ENCODE results near the gene MEFV. TPM values are rescaled to one million over a fixed set of nuclear protein-coding genes. Genes with fewer than 3 reads are reported as not detected.

Gene MEFV
- total and polyA plus RNA-seq, 2 of the 13 experiments (the other 11 are each of a cell fraction or from before 2014, with no cell fraction given): 0.22 TPM; not detected in 1

- peak; percentile 83 for TF ChIP-seq ZNF263 (CRISPR knock-in tag; IDR thresholded peaks at IDR 0.05)
- no peak for TF ChIP-seq KLF15 (CRISPR knock-in tag; IDR thresholded peaks at IDR 0.05; ENCODE audit: borderline replicate concordance)
- peak; percentile 33; the same call in 1 of the 2 replicates for TF ChIP-seq ZBTB33 (CRISPR knock-in tag; IDR thresholded peaks at IDR 0.05)
- 72% methylated on average over 18 of the region's 20 CpGs for WGBS (ENCODE audit: low lambda C conversion rate)
- no TSS peak for BruUV-seq (replicated peaks)
- no peak for FAIRE-seq
- Histone ChIP-seq H3K9ac (ENCODE audit: insufficient read depth, low read depth, low read length) (no peak overlapping the region), H3K27me3 (ENCODE audit: control insufficient read depth in 1 of 2, insufficient read depth in 2 of 2, low read length in 2 of 2) (no peaks in the 10 kb centered on the region), H3K4me3 (replicated peaks in 1 of 3; ENCODE audit: insufficient read depth in 1 of 3, low read depth in 2 of 3, low read length in 3 of 3) (no peak overlapping the region), H2AFZ (ENCODE audit: low read length) (no peak overlapping the region), H3K4me1 (ENCODE audit: insufficient read depth, low read length) (peaks cover 57% of the 10 kb centered on the region), H3K79me2 (ENCODE audit: insufficient read depth, low read length) (no peaks in the 10 kb centered on the region), H4K20me1 (ENCODE audit: insufficient read depth, low read length) (no peaks in the 10 kb centered on the region), H3K36me3 (replicated peaks in 1 of 2; ENCODE audit: control insufficient read depth in 1 of 2, insufficient read depth in 2 of 2, low read length in 2 of 2) (no peaks in the 10 kb centered on the region), H3K4me2 (ENCODE audit: low read depth, low read length) (peak overlapping the region; percentile 34), H3K9me3 (ENCODE audit: low read length) (no peaks in the 10 kb centered on the region), H3K27ac (ENCODE audit: extremely low read length, insufficient read depth, low read length) (no peak overlapping the region)
- intact Hi-C loops (cut with micrococcal nuclease; ENCODE audit: unreplicated experiment): loop anchor here (5.0 kb wide), 1 partner anchor 68 kb away; no protein-coding TSS in a partner anchor
- CTCF ChIA-PET (ENCODE audit: low intra/inter-chr PET ratio, low total read pairs): no interaction called here
- DNase-seq (ENCODE audit: low spot score): no peak
- in situ Hi-C loops (cut with HindIII; ENCODE audit: extremely low pct_ligation_motif_present, low pct_unique_long_range_greater_than_20kb): no loop called here
- POLR2A ChIA-PET: interaction anchor here (0.7 kb wide), 1 partner anchor 13 kb away, joined by 4 read pairs; no protein-coding TSS in a partner anchor
- ATAC-seq: no peak
These were observed 61.6 kb downstream of the MEFV start for GRCh38 chr16:3194792-3195191.

GRCh38 chr16:3193221-3194212, 62.9 kb downstream of the MEFV start:
- Histone ChIP-seq H3K36me3 (replicated peaks in 1 of 2; ENCODE audit: control insufficient read depth in 1 of 2, insufficient read depth in 2 of 2, low read length in 2 of 2) (no peaks in the 10 kb centered on the region), H3K9me3 (ENCODE audit: low read length) (no peaks in the 10 kb centered on the region), H3K9ac (ENCODE audit: insufficient read depth, low read depth, low read length) (no peak overlapping the region), H3K79me2 (ENCODE audit: insufficient read depth, low read length) (no peaks in the 10 kb centered on the region), H3K27me3 (ENCODE audit: control insufficient read depth in 1 of 2, insufficient read depth in 2 of 2, low read length in 2 of 2) (no peaks in the 10 kb centered on the region), H2AFZ (ENCODE audit: low read length) (no peak overlapping the region), H3K4me1 (ENCODE audit: insufficient read depth, low read length) (peaks cover 54% of the 10 kb centered on the region), H3K27ac (ENCODE audit: extremely low read length, insufficient read depth, low read length) (no peak overlapping the region), H4K20me1 (ENCODE audit: insufficient read depth, low read length) (no peaks in the 10 kb centered on the region), H3K4me2 (ENCODE audit: low read depth, low read length) (no peak overlapping the region), H3K4me3 (replicated peaks in 1 of 3; ENCODE audit: insufficient read depth in 1 of 3, low read depth in 2 of 3, low read length in 3 of 3) (no peak overlapping the region)
- FAIRE-seq (no peak), ATAC-seq (no peak), DNase-seq (ENCODE audit: low spot score) (peak; percentile 59)
- BruUV-seq (replicated peaks): no TSS peak
- ChIA-PET CTCF (ENCODE audit: low intra/inter-chr PET ratio, low total read pairs) (no interaction called here), POLR2A (no interaction called here)
- intact Hi-C loops (cut with micrococcal nuclease; ENCODE audit: unreplicated experiment) (loop anchor here (5.0 kb wide), 1 partner anchor 69 kb away; no protein-coding TSS in a partner anchor), in situ Hi-C loops (cut with HindIII; ENCODE audit: extremely low pct_ligation_motif_present, low pct_unique_long_range_greater_than_20kb) (no loop called here)
- 83% methylated on average over 45 of the region's 49 CpGs for WGBS (ENCODE audit: low lambda C conversion rate)
- TF ChIP-seq, protein P1, sequence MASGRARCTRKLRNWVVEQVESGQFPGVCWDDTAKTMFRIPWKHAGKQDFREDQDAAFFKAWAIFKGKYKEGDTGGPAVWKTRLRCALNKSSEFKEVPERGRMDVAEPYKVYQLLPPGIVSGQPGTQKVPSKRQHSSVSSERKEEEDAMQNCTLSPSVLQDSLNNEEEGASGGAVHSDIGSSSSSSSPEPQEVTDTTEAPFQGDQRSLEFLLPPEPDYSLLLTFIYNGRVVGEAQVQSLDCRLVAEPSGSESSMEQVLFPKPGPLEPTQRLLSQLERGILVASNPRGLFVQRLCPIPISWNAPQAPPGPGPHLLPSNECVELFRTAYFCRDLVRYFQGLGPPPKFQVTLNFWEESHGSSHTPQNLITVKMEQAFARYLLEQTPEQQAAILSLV (CRISPR knock-in tag; IDR thresholded peaks at IDR 0.05; ENCODE audit: borderline replicate concordance): no peak
- TF ChIP-seq HDAC2 (CRISPR knock-in tag; IDR thresholded peaks at IDR 0.05) (peak; percentile 23; the same call in 1 of the 2 replicates), ZNF24 (IDR thresholded peaks at IDR 0.05) (peak; percentile 91), TIGD3 (CRISPR knock-in tag; IDR thresholded peaks at IDR 0.05; ENCODE audit: borderline replicate concordance) (no peak), ZNF33A (CRISPR knock-in tag; IDR thresholded peaks at IDR 0.05; ENCODE audit: borderline replicate concordance) (no peak)
- TF ChIP-seq, protein P2, sequence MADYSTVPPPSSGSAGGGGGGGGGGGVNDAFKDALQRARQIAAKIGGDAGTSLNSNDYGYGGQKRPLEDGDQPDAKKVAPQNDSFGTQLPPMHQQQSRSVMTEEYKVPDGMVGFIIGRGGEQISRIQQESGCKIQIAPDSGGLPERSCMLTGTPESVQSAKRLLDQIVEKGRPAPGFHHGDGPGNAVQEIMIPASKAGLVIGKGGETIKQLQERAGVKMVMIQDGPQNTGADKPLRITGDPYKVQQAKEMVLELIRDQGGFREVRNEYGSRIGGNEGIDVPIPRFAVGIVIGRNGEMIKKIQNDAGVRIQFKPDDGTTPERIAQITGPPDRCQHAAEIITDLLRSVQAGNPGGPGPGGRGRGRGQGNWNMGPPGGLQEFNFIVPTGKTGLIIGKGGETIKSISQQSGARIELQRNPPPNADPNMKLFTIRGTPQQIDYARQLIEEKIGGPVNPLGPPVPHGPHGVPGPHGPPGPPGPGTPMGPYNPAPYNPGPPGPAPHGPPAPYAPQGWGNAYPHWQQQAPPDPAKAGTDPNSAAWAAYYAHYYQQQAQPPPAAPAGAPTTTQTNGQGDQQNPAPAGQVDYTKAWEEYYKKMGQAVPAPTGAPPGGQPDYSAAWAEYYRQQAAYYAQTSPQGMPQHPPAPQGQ (CRISPR knock-in tag; IDR thresholded peaks at IDR 0.05; ENCODE audit: borderline replicate concordance): no peak
